Activated T-cell treated with anti-CD3 and anti-CD28 coated beads, Interleukin-2, amount 50 U/mL, for 72 hours (primary cell): ENCODE measurements around the gene GRHL3. TPM values are rescaled to one million over a fixed set of nuclear protein-coding genes. Genes with fewer than 3 reads are reported as not detected.

ENCODE experiments used
- ATAC-seq, 2 donors: fragments of 150-1000 bp; cut with Tn5 transposase; replicated peaks in 1 of 2; 2 replicates each; pipeline ENCODE4 v1.10.0; 2021; ENCODE audit warnings: moderate library complexity in 2 of 2, mild to moderate bottlenecking in 1 of 2
- DNase-seq, 2 donors: peaks; one replicate each; pipeline ENCODE4 v3.0.0; 2021 to 2022; ENCODE audit warnings: mixed read lengths in 1 of 2
- H3K27ac Mint-ChIP-seq: one replicate; pipeline ENCODE4 v1.8.0; 2022; ENCODE audit warnings: mild to moderate bottlenecking, moderate library complexity, mixed read lengths
- H3K27me3 Mint-ChIP-seq: one replicate; pipeline ENCODE4 v1.8.0; 2022; ENCODE audit warnings: low read depth, mixed read lengths
- H3K36me3 Mint-ChIP-seq, 2 donors: one replicate each; pipeline ENCODE4 v1.8.0; 2022; ENCODE audit warnings: mixed read lengths in 2 of 2, mild to moderate bottlenecking in 1 of 2; ENCODE audit not compliant: insufficient read depth in 2 of 2
- H3K4me1 Mint-ChIP-seq: one replicate; pipeline ENCODE4 v1.8.0; 2022; ENCODE audit warnings: low read depth, mixed read lengths
- H3K4me3 Mint-ChIP-seq, 2 donors: one replicate each; pipeline ENCODE4 v1.8.0; 2022; ENCODE audit warnings: mild to moderate bottlenecking in 2 of 2, mixed read lengths in 2 of 2, moderate library complexity in 2 of 2
- H3K9me3 Mint-ChIP-seq, 2 donors: one replicate each; pipeline ENCODE4 v1.8.0; 2022; ENCODE audit warnings: mixed read lengths in 2 of 2
- total RNA-seq, 2 donors: library from RNA; stranded (reverse); gene quantifications; one replicate each; pipeline ENCODE4 v1.2.3, GENCODE V29; 2022

Gene GRHL3
- total RNA-seq, 2 donors from 2014 or later, result 0.28 to 2.0 TPM

GRCh38 chr1:24297187-24297851 is 21.8 kb upstream of the GRHL3 start:
- DNase-seq, result no peak
- H3K27ac Mint-ChIP-seq, result no peak overlapping the region
- H3K36me3 Mint-ChIP-seq, result no peaks in the 10 kb centered on the region
- no peak for ATAC-seq
- H3K27me3 Mint-ChIP-seq, result peaks cover 24% of the 10 kb centered on the region
- no peak overlapping the region for H3K4me3 Mint-ChIP-seq
- no peaks in the 10 kb centered on the region for H3K9me3 Mint-ChIP-seq
- H3K4me1 Mint-ChIP-seq, result no peaks in the 10 kb centered on the region

- Mint-ChIP-seq H3K27me3 (peaks cover 24% of the 10 kb centered on the region), H3K4me3 (no peak overlapping the region), H3K4me1 (no peaks in the 10 kb centered on the region), H3K9me3 (no peaks in the 10 kb centered on the region), H3K36me3 (no peaks in the 10 kb centered on the region), H3K27ac (no peak overlapping the region)
- DNase-seq, result no peak
- no peak for ATAC-seq
Measured at GRCh38 chr1:24297852-24298232, 21.3 kb upstream of the GRHL3 start.

GRCh38 chr1:24298606-24299005 is 20.6 kb upstream of the GRHL3 start:
- H3K27me3 Mint-ChIP-seq, result peaks cover 24% of the 10 kb centered on the region
- no peaks in the 10 kb centered on the region for H3K36me3 Mint-ChIP-seq
- H3K4me1 Mint-ChIP-seq, result no peaks in the 10 kb centered on the region
- no peaks in the 10 kb centered on the region for H3K9me3 Mint-ChIP-seq
- DNase-seq (no peak), ATAC-seq (no peak)
- H3K27ac Mint-ChIP-seq, result peak overlapping the region; percentile 8
- H3K4me3 Mint-ChIP-seq, result no peak overlapping the region

- Mint-ChIP-seq H3K9me3 (no peaks in the 10 kb centered on the region), H3K27me3 (peaks cover 26% of the 10 kb centered on the region), H3K4me3 (no peak overlapping the region), H3K4me1 (no peaks in the 10 kb centered on the region), H3K36me3 (no peaks in the 10 kb centered on the region), H3K27ac (no peak overlapping the region)
- DNase-seq (no peak), ATAC-seq (no peak)
Measured at GRCh38 chr1:24299901-24300300, 19.3 kb upstream of the GRHL3 start.

- Mint-ChIP-seq H3K4me1 (no peaks in the 10 kb centered on the region), H3K27ac (no peak overlapping the region), H3K4me3 (no peak overlapping the region), H3K36me3 (no peaks in the 10 kb centered on the region), H3K27me3 (peaks cover 36% of the 10 kb centered on the region), H3K9me3 (no peaks in the 10 kb centered on the region)
- no peak for ATAC-seq
- DNase-seq, result no peak
Measured at GRCh38 chr1:24300971-24301784, 18.0 kb upstream of the GRHL3 start.

- Mint-ChIP-seq H3K4me3 (no peak overlapping the region), H3K27me3 (peaks cover 40% of the 10 kb centered on the region), H3K27ac (no peak overlapping the region), H3K9me3 (no peaks in the 10 kb centered on the region), H3K4me1 (no peaks in the 10 kb centered on the region), H3K36me3 (no peaks in the 10 kb centered on the region)
- no peak for DNase-seq
- no peak for ATAC-seq
Measured at GRCh38 chr1:24301785-24302175, 17.4 kb upstream of the GRHL3 start.

- Mint-ChIP-seq H3K9me3 (no peaks in the 10 kb centered on the region), H3K4me1 (no peaks in the 10 kb centered on the region), H3K27me3 (peaks cover 43% of the 10 kb centered on the region), H3K27ac (no peak overlapping the region), H3K36me3 (no peaks in the 10 kb centered on the region), H3K4me3 (no peak overlapping the region)
- DNase-seq (no peak), ATAC-seq (no peak)
Measured at GRCh38 chr1:24302209-24302611, 16.9 kb upstream of the GRHL3 start.

GRCh38 chr1:24303600-24303999 is 15.6 kb upstream of the GRHL3 start:
- Mint-ChIP-seq H3K36me3 (no peaks in the 10 kb centered on the region), H3K27ac (no peak overlapping the region)

GRCh38 chr1:24304763-24305162 is 14.4 kb upstream of the GRHL3 start:
- peaks cover 33% of the 10 kb centered on the region for H3K27me3 Mint-ChIP-seq
- DNase-seq, result no peak
- H3K4me3 Mint-ChIP-seq, result no peak overlapping the region
- H3K9me3 Mint-ChIP-seq, result no peaks in the 10 kb centered on the region
- ATAC-seq, result no peak
- H3K36me3 Mint-ChIP-seq, result no peaks in the 10 kb centered on the region
- no peak overlapping the region for H3K27ac Mint-ChIP-seq
- peaks cover 10% of the 10 kb centered on the region for H3K4me1 Mint-ChIP-seq

More at GRCh38 chr1:24303600-24303999, 15.6 kb upstream of the GRHL3 start:
- DNase-seq, result no peak
- Mint-ChIP-seq H3K9me3 (no peaks in the 10 kb centered on the region), H3K4me1 (no peaks in the 10 kb centered on the region), H3K4me3 (no peak overlapping the region), H3K27me3 (peaks cover 39% of the 10 kb centered on the region)
- no peak for ATAC-seq

- H3K4me3 Mint-ChIP-seq, result no peak overlapping the region
- H3K27me3 Mint-ChIP-seq, result peaks cover 32% of the 10 kb centered on the region
- no peak for DNase-seq
- no peaks in the 10 kb centered on the region for H3K36me3 Mint-ChIP-seq
- H3K27ac Mint-ChIP-seq, result no peak overlapping the region
- H3K4me1 Mint-ChIP-seq, result peaks cover 15% of the 10 kb centered on the region
- no peak for ATAC-seq
- H3K9me3 Mint-ChIP-seq, result no peaks in the 10 kb centered on the region
Measured at GRCh38 chr1:24308365-24309015, 10.7 kb upstream of the GRHL3 start.

GRCh38 chr1:24309762-24310485 is 9.2 kb upstream of the GRHL3 start:
- H3K4me3 Mint-ChIP-seq, result no peak overlapping the region
- H3K4me1 Mint-ChIP-seq, result peaks cover 15% of the 10 kb centered on the region
- H3K36me3 Mint-ChIP-seq, result no peaks in the 10 kb centered on the region
- H3K9me3 Mint-ChIP-seq, result no peaks in the 10 kb centered on the region
- H3K27ac Mint-ChIP-seq, result peak overlapping the region; percentile 25
- peaks cover 31% of the 10 kb centered on the region for H3K27me3 Mint-ChIP-seq
- ATAC-seq (peak; percentile 99), DNase-seq (peak; percentile 60 to 63)

GRCh38 chr1:24311234-24311633 is 7.9 kb upstream of the GRHL3 start:
- H3K4me3 Mint-ChIP-seq, result no peak overlapping the region
- H3K36me3 Mint-ChIP-seq, result no peaks in the 10 kb centered on the region
- H3K9me3 Mint-ChIP-seq, result no peaks in the 10 kb centered on the region
- peaks cover 33% of the 10 kb centered on the region for H3K27me3 Mint-ChIP-seq
- no peak for DNase-seq
- H3K4me1 Mint-ChIP-seq, result peaks cover 15% of the 10 kb centered on the region
- H3K27ac Mint-ChIP-seq, result no peak overlapping the region
- no peak for ATAC-seq

GRCh38 chr1:24311741-24312140 is 7.4 kb upstream of the GRHL3 start:
- Mint-ChIP-seq H3K27me3 (peaks cover 35% of the 10 kb centered on the region), H3K27ac (no peak overlapping the region), H3K4me1 (peaks cover 15% of the 10 kb centered on the region), H3K9me3 (no peaks in the 10 kb centered on the region), H3K36me3 (no peaks in the 10 kb centered on the region), H3K4me3 (no peak overlapping the region)
- DNase-seq, result no peak
- no peak for ATAC-seq
